Fibroblast of lung (primary cell): Measurements from ENCODE around the gene MTSS2.

Source experiments
- CTCF ChIP-seq, 2 donors: IDR thresholded peaks in 1 of 2; conservative IDR thresholded peaks in 1 of 2; 1 replicate in 1 of 2; 2 replicates in 1 of 2; pipeline ENCODE4 v1.5.1; 2011 to 2012; ENCODE audit warnings: low read length in 2 of 2, control low read depth in 1 of 2, inconsistent platforms in 1 of 2, low read depth in 1 of 2, mild to moderate bottlenecking in 1 of 2
- EZH2 ChIP-seq: IDR thresholded peaks from 2 replicates; pipeline ENCODE4 v1.5.1; 2012; ENCODE audit warnings: low read length, control low read depth, mild to moderate bottlenecking; ENCODE audit errors: missing control alignments

DNA sequence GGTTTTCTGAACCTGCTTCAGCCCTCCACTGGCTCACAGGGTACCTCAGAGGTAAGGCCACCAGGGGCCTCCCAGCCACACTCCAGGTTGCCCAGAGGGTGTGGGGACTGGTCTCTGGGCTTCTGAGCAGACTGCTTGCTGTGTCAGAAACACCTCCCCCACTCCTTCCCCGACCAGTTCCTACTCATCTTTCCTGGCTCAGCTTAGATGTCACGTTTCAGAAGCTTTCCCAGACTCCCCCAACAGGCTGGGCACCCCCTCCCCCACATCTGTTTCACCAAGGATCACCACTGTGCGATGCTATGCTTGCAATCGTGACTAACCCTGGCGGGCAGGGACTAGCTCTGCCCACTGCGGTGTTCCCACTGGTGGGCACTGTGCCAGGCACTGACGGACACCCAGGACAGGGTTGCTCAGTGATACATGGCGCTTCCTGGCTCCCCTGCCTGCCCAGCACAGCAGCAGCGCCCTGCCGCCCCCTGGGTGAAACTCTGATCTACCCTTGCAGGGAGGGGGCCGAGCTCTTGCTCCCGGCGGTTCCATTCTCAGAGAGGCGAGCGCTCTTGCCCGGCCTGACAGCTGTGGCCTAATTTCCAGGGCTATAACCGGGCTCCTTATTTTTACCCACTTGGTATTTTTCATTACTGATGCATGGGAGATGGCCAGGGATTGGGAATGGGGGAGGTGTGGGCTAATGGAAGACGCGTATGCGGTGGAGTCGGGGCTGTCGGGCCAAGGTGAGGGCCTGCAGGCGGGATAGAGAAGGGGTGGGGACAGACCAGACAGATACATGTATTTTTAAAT lies 29.4 kb upstream of the MTSS2 start:
- TF ChIP-seq CTCF (conservative IDR thresholded peaks at IDR 0.05 in 1 of 2, IDR thresholded peaks at IDR 0.05 in 1 of 2; ENCODE audit: low read depth in 1 of 2, low read length in 2 of 2): peak in 1 of 2 donors; percentile 12
- no peak for TF ChIP-seq EZH2
